Body of pancreas (tissue), 4 donors: Measurements from ENCODE around the gene PRC1. TPM values are rescaled to one million over a fixed set of nuclear protein-coding genes. Genes with fewer than 3 reads are reported as not detected.
A peak's percentile ranks its signal among the peaks of the same experiment; 100 is the strongest.

ENCODE experiments used
- ATAC-seq: fragments of 150-250 bp; one replicate; pipeline ENCODE4 v1.9.1; 2016
- DNase-seq, 4 donors: peaks; one replicate each; pipeline ENCODE4 v3.0.0-alpha.2; 2019
- H3K27ac ChIP-seq, 4 donors: fragments of 200-600 bp; sonication (generic); 1 replicate in 3 of 4; 2 replicates in 1 of 4; pipeline versions ENCODE4 v1.5.1 to v1.6.1; 2016 to 2019; ENCODE audit warnings: mild to moderate bottlenecking in 1 of 4, mixed read lengths in 1 of 4, moderate library complexity in 1 of 4
- H3K27me3 ChIP-seq, 2 donors: fragments of 200-600 bp; sonication (generic); one replicate each; pipeline ENCODE4 v1.6.0; 2016; ENCODE audit warnings: mild to moderate bottlenecking in 1 of 2
- H3K36me3 ChIP-seq, 2 donors: fragments of 200-600 bp; sonication (generic); replicated peaks in 1 of 2; 2 replicates each; pipeline ENCODE4 v1.5.1; 2016; ENCODE audit warnings: low read depth in 2 of 2; ENCODE audit not compliant: insufficient read depth in 1 of 2
- H3K4me1 ChIP-seq: fragments of 200-600 bp; sonication (generic); one replicate; pipeline ENCODE4 v1.6.0; 2016
- H3K4me3 ChIP-seq, 2 donors: fragments of 200-600 bp; sonication (generic); 1 replicate in 1 of 2; 2 replicates in 1 of 2; pipeline ENCODE4 v1.5.1; 2016 to 2019
- H3K9me3 ChIP-seq, 3 donors: fragments of 200-600 bp; sonication (generic); 1 replicate in 2 of 3; 2 replicates in 1 of 3; pipeline ENCODE4 v1.5.1; 2016
- POLR2A ChIP-seq, 3 donors: fragments of 450-650 bp; IDR thresholded peaks; one replicate each; pipeline ENCODE4 v1.6.1; 2016; ENCODE audit warnings: antibody characterized with exemption in 3 of 3, mild to moderate bottlenecking in 2 of 3
- WGBS, 2 donors: methylation state at CpG; one replicate each; pipeline ENCODE4 v1.1.5; 2017; 5-methylcytosine and 5-hydroxymethylcytosine counted together
- intact Hi-C: fragments of 100-400 bp; cut with DNase I; formaldehyde crosslinking; loops from one replicate; pipeline ENCODE4 v1.15.1; 2023
- total RNA-seq, 2 donors: library from RNA; depleted of rRNA; stranded (reverse); fragments of >200 nt; gene quantifications; one replicate each; pipeline ENCODE4 v1.1.0, GENCODE V29; 2016
- TF ChIP-seq, protein P1 (sequence below), 7 experiments: fragments of 450-650 bp in 4 of 7; fragments of 200-600 bp in 3 of 7; sonication (generic) in 3 of 7; IDR thresholded peaks; one replicate each; pipeline ENCODE4 v1.5.1; 2016 to 2019; ENCODE audit warnings: antibody characterized with exemption in 7 of 7

Gene PRC1
- total RNA-seq, 2 donors from 2014 or later = 9.1 to 11.5 TPM

DNA sequence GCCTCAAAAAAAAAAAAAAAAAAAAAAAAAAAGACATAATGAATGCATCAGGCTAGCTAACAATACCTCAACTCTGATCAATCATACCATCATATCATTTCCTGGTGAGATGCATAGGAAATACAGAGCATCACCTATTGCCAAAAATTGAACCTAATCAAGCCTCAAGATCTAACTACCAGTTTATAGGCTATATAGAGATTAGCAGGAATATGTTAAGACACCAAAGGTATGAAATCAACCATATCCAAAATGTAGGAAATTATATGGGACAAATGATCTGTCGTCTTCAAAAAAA lies 28.4 kb upstream of the PRC1 start:
- TF ChIP-seq, protein P1, sequence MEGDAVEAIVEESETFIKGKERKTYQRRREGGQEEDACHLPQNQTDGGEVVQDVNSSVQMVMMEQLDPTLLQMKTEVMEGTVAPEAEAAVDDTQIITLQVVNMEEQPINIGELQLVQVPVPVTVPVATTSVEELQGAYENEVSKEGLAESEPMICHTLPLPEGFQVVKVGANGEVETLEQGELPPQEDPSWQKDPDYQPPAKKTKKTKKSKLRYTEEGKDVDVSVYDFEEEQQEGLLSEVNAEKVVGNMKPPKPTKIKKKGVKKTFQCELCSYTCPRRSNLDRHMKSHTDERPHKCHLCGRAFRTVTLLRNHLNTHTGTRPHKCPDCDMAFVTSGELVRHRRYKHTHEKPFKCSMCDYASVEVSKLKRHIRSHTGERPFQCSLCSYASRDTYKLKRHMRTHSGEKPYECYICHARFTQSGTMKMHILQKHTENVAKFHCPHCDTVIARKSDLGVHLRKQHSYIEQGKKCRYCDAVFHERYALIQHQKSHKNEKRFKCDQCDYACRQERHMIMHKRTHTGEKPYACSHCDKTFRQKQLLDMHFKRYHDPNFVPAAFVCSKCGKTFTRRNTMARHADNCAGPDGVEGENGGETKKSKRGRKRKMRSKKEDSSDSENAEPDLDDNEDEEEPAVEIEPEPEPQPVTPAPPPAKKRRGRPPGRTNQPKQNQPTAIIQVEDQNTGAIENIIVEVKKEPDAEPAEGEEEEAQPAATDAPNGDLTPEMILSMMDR (IDR thresholded peaks at IDR 0.05) = peak in 1 of 7 experiments; percentile 11
- TF ChIP-seq POLR2A (IDR thresholded peaks at IDR 0.05) = no peak
- WGBS, 2 donors = 16% methylated on average over 1 of the region's 1 CpG
- Histone ChIP-seq H3K36me3 (no peaks in the 10 kb centered on the region), H3K4me1 (peaks cover 18% of the 10 kb centered on the region), H3K9me3 (no peaks in the 10 kb centered on the region), H3K4me3 (peak overlapping the region; percentile 94 to 98), H3K27me3 (no peaks in the 10 kb centered on the region), H3K27ac (peak overlapping the region in 3 of 4 donors; percentile 61 to 81 (median 67))
- ATAC-seq (peak; percentile 25), DNase-seq (no peak)
- intact Hi-C loops = no loop called here

DNA sequence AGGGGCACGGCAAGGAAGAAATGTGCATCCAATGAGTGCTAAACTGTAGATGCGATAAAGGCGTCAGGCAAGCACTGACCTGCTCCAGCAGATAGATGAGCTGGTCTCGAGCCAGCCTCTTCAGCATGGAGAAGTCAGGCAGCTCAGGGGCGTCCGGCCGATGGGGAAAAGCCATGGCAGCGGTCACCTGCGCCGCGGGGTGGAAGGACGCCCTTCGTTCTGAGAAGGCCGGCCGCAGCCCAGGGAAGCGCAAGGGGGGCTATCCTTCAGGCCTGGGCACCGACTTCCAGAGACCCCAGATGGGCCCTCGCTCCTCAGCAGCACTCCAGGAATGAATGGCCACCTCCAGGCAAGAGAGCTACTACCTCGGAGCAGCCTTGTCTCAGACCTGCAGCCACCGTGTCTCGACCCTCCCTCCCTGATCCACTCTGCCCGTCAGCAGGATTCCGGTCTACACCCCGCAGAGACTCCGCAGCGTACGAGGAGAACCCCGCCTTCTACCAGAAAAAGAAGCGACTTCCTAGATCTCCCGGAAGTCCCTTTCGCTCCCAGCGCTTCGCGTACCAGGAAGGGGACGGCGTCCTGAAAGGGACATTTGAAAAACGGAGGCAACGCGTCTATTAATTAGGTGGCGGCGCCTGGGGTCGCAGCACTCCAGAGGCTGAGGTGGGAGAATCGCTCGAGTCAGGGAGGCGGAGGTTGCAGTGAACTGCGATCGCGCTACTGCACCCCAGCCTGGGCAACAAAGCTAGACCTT lies 27.9 kb upstream of the PRC1 start, which contains the start of gene VPS33B:
Gene VPS33B, minus strand, starts transcription at position 520 of the 757 bp plus-strand sequence. Its CDS starts 345 bp downstream, at position 175.
- intact Hi-C loops = no loop called here
- H3K36me3 ChIP-seq = no peaks in the 10 kb centered on the region
- no peaks in the 10 kb centered on the region for H3K27me3 ChIP-seq
- DNase-seq (peak; percentile 77 to 89 (median 82)), ATAC-seq (peak; percentile 89)
- no peaks in the 10 kb centered on the region for H3K9me3 ChIP-seq
- TF ChIP-seq, protein P1 (IDR thresholded peaks at IDR 0.05) = peak in 1 of 7 experiments; percentile 9
- TF ChIP-seq POLR2A (IDR thresholded peaks at IDR 0.05) = peak in 2 of 3 donors; percentile 60 to 62
- peak within 1 kb of the TSS; percentile 94 to 98 for H3K4me3 ChIP-seq
- 0 to 1% methylated on average over 35 to 48 of the region's 48 CpGs for WGBS, 2 donors
- peaks cover 18% of the 10 kb centered on the region for H3K4me1 ChIP-seq
- peak within 1 kb of the TSS; percentile 40 to 81 (median 64) for H3K27ac ChIP-seq

DNA sequence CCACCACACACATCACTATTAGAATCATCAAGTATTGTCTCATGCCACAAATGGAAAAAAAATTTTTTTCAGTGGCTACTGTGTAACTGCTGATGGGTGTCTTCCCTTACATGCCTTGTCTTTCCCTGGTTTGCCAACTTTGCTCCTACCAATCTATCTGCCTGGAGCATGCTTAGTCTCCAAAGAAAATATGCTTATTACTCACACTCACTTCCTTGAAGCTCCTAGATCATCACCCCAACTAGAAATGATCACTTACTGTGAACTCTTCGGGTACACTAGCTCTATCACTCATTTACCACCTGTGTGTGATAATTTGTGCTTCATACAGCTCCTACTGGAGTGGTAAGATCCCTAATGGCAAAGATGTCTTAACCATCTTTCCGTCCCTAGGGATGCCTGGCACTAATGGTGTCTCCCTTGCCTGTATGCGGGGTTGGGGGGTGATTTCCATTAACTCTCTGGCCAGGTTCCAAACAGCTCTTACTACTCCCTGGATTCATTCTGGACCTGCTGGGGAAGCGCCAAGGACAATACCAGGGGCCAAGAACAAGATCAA lies 27.3 kb upstream of the PRC1 start:
- no peak for DNase-seq
- no peak for TF ChIP-seq POLR2A (IDR thresholded peaks at IDR 0.05)
- TF ChIP-seq, protein P1 (IDR thresholded peaks at IDR 0.05) = no peak
- 7 to 8% methylated on average over 4 of the region's 4 CpGs for WGBS, 2 donors
- intact Hi-C loops = no loop called here
- no peaks in the 10 kb centered on the region for H3K27me3 ChIP-seq
- H3K9me3 ChIP-seq = no peaks in the 10 kb centered on the region
- no peaks in the 10 kb centered on the region for H3K36me3 ChIP-seq
- H3K4me3 ChIP-seq = peak overlapping the region; percentile 94 to 98
- no peak for ATAC-seq
- H3K27ac ChIP-seq = peak overlapping the region in 3 of 4 donors; percentile 61 to 81 (median 67)
- H3K4me1 ChIP-seq = peaks cover 18% of the 10 kb centered on the region

DNA sequence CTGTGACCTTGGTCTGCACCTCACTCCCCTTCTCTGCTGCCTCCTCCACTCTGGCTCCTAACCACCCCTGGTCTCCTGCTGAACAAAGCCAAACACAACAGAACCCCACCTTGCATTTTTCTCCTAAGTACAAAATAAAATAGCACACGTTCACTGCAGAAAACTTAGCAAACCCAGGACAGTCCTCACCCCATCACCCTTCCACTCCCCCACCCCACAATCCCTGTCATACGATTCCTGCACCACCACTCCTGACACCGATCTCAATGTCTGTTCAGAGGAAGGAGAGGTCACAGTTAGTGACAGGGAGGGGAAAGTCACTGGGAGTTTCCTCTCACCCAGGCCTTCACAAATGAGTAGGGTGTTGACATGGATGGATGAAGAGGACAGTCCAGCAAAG lies 23.8 kb upstream of the PRC1 start:
- DNase-seq (no peak), ATAC-seq (no peak)
- H3K4me1 ChIP-seq = peaks cover 16% of the 10 kb centered on the region
- H3K4me3 ChIP-seq = no peak overlapping the region
- H3K27me3 ChIP-seq = no peaks in the 10 kb centered on the region
- WGBS, 2 donors = 65 to 82% methylated on average over 3 of the region's 3 CpGs
- intact Hi-C loops = no loop called here
- H3K36me3 ChIP-seq = peaks cover 0 to under 1% of the 10 kb centered on the region in 2 donors
- no peaks in the 10 kb centered on the region for H3K9me3 ChIP-seq
- TF ChIP-seq, protein P1 (IDR thresholded peaks at IDR 0.05) = no peak
- no peak for TF ChIP-seq POLR2A (IDR thresholded peaks at IDR 0.05)
- no peak overlapping the region for H3K27ac ChIP-seq
